ENCODE data around the gene SMTNL2. TPM values are rescaled to one million over a fixed set of nuclear protein-coding genes. Genes with fewer than 3 reads are reported as not detected.
A peak's percentile ranks its signal among the peaks of the same experiment; 100 is the strongest.

Gene SMTNL2
- total and polyA plus RNA-seq, 9 of the 15 experiments (the other 6 are each of a cell fraction or from before 2014, with no cell fraction given): not detected

DNA sequence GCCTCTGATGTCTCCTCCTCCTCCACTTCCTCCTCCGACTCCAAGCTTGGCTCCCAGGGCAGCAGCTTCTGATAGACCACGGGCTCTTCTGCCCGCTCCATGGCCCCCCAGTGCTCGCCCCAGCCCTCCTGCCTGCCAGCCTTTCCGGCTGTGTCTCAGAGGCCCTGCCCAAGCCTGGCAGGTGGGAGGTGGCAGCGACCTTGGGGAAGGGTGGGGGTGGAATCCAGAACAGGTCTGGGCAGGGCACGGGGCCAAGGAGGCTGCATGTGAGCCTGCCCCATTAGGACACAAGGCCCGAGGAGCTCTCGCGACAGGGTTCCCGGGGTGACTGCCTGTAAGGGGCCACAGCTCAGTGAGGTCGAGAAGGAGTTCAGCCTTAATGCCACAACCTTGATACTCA, 23.9 kb upstream of the SMTNL2 start, which contains the start of gene GGT6 (continued):
- TF ChIP-seq DMBX1 (CRISPR knock-in tag; IDR thresholded peaks at IDR 0.05; ENCODE audit: borderline replicate concordance) (no peak), ZC3H11A (IDR thresholded peaks at IDR 0.05; ENCODE audit: low read depth, low read length) (no peak), FOXP4 (CRISPR knock-in tag; IDR thresholded peaks at IDR 0.05; ENCODE audit: borderline replicate concordance) (no peak), PTBP1 (IDR thresholded peaks at IDR 0.05; ENCODE audit: low read depth, low read length) (no peak), HMG20A (CRISPR knock-in tag; conservative IDR thresholded peaks at IDR 0.05) (no peak)

DNA sequence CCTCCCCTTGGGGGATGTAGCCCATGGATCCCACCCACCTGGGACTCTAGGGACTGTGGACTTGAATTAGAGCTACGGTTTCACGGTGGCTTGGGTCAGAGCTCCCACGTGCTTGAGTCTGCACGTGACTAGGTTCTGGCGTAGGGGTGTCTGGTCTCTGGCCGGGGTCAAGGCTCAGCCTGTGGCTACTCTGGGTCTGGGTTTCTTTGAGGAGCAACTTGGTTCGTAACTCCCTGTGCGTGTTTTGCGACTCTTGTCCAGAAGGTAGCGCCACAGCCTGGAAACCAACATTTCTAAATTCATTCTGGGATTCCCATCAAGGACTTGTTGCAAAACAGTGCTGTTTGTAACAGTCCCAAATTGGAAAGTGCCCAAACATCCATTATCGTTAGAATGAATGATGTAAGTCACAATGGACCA, 23.5 kb upstream of the SMTNL2 start:
- FAIRE-seq: no peak
- in situ Hi-C loops (cut with MboI): no loop called here
- no peak for TF ChIP-seq ZNF699 (CRISPR knock-in tag; IDR thresholded peaks at IDR 0.05; ENCODE audit: insufficient replicate concordance)
- TF ChIP-seq, protein P1, sequence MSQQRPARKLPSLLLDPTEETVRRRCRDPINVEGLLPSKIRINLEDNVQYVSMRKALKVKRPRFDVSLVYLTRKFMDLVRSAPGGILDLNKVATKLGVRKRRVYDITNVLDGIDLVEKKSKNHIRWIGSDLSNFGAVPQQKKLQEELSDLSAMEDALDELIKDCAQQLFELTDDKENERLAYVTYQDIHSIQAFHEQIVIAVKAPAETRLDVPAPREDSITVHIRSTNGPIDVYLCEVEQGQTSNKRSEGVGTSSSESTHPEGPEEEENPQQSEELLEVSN (IDR thresholded peaks at IDR 0.05; ENCODE audit: borderline replicate concordance in 1 of 2, extremely low read depth in 1 of 2, insufficient read depth in 1 of 2, insufficient read length in 1 of 2, low read depth in 1 of 2, low read length in 1 of 2, poor library complexity in 1 of 2, severe bottlenecking in 1 of 2): peak in 1 of 2 experiments; percentile 10
- TF ChIP-seq, protein P2, sequence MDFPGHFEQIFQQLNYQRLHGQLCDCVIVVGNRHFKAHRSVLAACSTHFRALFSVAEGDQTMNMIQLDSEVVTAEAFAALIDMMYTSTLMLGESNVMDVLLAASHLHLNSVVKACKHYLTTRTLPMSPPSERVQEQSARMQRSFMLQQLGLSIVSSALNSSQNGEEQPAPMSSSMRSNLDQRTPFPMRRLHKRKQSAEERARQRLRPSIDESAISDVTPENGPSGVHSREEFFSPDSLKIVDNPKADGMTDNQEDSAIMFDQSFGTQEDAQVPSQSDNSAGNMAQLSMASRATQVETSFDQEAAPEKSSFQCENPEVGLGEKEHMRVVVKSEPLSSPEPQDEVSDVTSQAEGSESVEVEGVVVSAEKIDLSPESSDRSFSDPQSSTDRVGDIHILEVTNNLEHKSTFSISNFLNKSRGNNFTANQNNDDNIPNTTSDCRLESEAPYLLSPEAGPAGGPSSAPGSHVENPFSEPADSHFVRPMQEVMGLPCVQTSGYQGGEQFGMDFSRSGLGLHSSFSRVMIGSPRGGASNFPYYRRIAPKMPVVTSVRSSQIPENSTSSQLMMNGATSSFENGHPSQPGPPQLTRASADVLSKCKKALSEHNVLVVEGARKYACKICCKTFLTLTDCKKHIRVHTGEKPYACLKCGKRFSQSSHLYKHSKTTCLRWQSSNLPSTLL (IDR thresholded peaks at IDR 0.05): no peak
- TF ChIP-seq, protein P3, sequence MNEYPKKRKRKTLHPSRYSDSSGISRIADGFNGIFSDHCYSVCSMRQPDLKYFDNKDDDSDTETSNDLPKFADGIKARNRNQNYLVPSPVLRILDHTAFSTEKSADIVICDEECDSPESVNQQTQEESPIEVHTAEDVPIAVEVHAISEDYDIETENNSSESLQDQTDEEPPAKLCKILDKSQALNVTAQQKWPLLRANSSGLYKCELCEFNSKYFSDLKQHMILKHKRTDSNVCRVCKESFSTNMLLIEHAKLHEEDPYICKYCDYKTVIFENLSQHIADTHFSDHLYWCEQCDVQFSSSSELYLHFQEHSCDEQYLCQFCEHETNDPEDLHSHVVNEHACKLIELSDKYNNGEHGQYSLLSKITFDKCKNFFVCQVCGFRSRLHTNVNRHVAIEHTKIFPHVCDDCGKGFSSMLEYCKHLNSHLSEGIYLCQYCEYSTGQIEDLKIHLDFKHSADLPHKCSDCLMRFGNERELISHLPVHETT (CRISPR knock-in tag; conservative IDR thresholded peaks at IDR 0.05 in 1 of 2, IDR thresholded peaks at IDR 0.05 in 1 of 2): no peak
- no peak for TF ChIP-seq MED1 (CRISPR knock-in tag; IDR thresholded peaks at IDR 0.05; ENCODE audit: borderline replicate concordance)
- no peak for TF ChIP-seq SMARCA5 (IDR thresholded peaks at IDR 0.05)

More for the DNA sequence above, 23.5 kb upstream of the SMTNL2 start:
- H3K4me2 ChIP-seq (ENCODE audit: insufficient read depth, low read length): no peak overlapping the region
- no peak overlapping the region for H3K9ac ChIP-seq (ENCODE audit: insufficient read depth in 1 of 2, low read depth in 2 of 2, low read length in 2 of 2)
- no peak overlapping the region for H3K4me3 ChIP-seq
- DNase-seq (ENCODE audit: extremely low read depth in 1 of 4, low spot score in 3 of 4) (peak in 3 of 4 experiments; percentile 27 to 33 (median 31)), ATAC-seq (peak; percentile 56)
- no peaks in the 10 kb centered on the region for H3K9me1 ChIP-seq (ENCODE audit: control insufficient read depth, insufficient read depth, low read length)
- intact Hi-C loops (cut with micrococcal nuclease): loop anchor here (10.0 kb wide), 1 partner anchor 144 kb away; the partner anchor contains the start of gene PELP1
- no peak overlapping the region for H2AFZ ChIP-seq (ENCODE audit: low read depth, low read length)
- CTCF ChIA-PET (ENCODE audit: low intra/inter-chr PET ratio): no interaction called here
- POLR2A ChIA-PET: no interaction called here
- H3K27ac ChIP-seq (ENCODE audit: extremely low read depth, low read depth, low read length): no peak overlapping the region
- H3K4me1 ChIP-seq (replicated peaks in 1 of 2; ENCODE audit: control insufficient read depth in 2 of 2, insufficient read depth in 2 of 2, low read length in 2 of 2): peaks cover 2 to 9% of the 10 kb centered on the region in 2 experiments; a peak in 3 of 5 replicates
- H3K9me3 ChIP-seq (replicated peaks; ENCODE audit: control insufficient read depth, insufficient read depth, low read depth, low read length): no peaks in the 10 kb centered on the region
- H4K20me1 ChIP-seq (replicated peaks; ENCODE audit: control insufficient read depth, insufficient read depth, low read length): no peaks in the 10 kb centered on the region
- no peaks in the 10 kb centered on the region for H3K79me2 ChIP-seq (ENCODE audit: control insufficient read depth, insufficient read depth, low read length)
- BruUV-seq (replicated peaks): no TSS peak
- H3K27me3 ChIP-seq (ENCODE audit: control insufficient read depth in 2 of 2, insufficient read depth in 2 of 2, low read length in 2 of 2): no peaks in the 10 kb centered on the region
- WGBS (ENCODE audit: insufficient coverage, low coverage, missing lambda C conversion rate): 12% methylated on average over 10 of the region's 11 CpGs
- H3K36me3 ChIP-seq (ENCODE audit: control insufficient read depth, insufficient read depth, low read length): no peaks in the 10 kb centered on the region
